ENCODE data around the gene ST7. TPM values are rescaled to one million over a fixed set of nuclear protein-coding genes. Genes with fewer than 3 reads are reported as not detected.

Gene ST7
- total and polyA plus RNA-seq, 2 donors (not counting 1 experiment from before 2014, with no cell fraction given) = 2.3 to 4.6 TPM

GRCh38 chr7:117117172-117117571, 163.9 kb downstream of the ST7 start:
- TF ChIP-seq CTCF (IDR thresholded peaks at IDR 0.05) = no peak
- TF ChIP-seq EZH2 (IDR thresholded peaks at IDR 0.05; ENCODE audit: borderline replicate concordance, insufficient read depth, low read depth, low read length, poor library complexity, severe bottlenecking) = no peak
- ATAC-seq (ENCODE audit: low read depth) (no peak), DNase-seq (no peak)
- WGBS (ENCODE audit: insufficient coverage) = 100% methylated on average over 2 of the region's 2 CpGs
- Histone ChIP-seq H3K36me3 (replicated peaks in 1 of 2; ENCODE audit: control extremely low read depth in 1 of 2, control insufficient read depth in 1 of 2, extremely low read depth in 1 of 2, insufficient read depth in 2 of 2, low read length in 1 of 2) (no peaks in the 10 kb centered on the region), H3K9ac (ENCODE audit: low read length) (no peak overlapping the region), H3K9me3 (ENCODE audit: control extremely low read depth in 1 of 3, control insufficient read depth in 2 of 3, insufficient read depth in 1 of 3, low read length in 2 of 3) (no peaks in the 10 kb centered on the region), H3K4me2 (replicated peaks; ENCODE audit: low read depth, low read length, poor library complexity, severe bottlenecking) (no peak overlapping the region), H3K27me3 (replicated peaks in 1 of 4; ENCODE audit: control extremely low read depth in 1 of 4, control insufficient read depth in 3 of 4, insufficient read depth in 4 of 4, low read length in 3 of 4) (no peaks in the 10 kb centered on the region), H4K20me1 (ENCODE audit: control insufficient read depth, insufficient read depth, low read length, poor library complexity, severe bottlenecking) (no peaks in the 10 kb centered on the region), H3K4me3 (ENCODE audit: control extremely low read depth in 1 of 5, extremely low read depth in 1 of 5, insufficient read depth in 1 of 5, low read depth in 2 of 5, low read length in 4 of 5) (no peak overlapping the region), H3K4me1 (ENCODE audit: control insufficient read depth in 2 of 2, insufficient read depth in 2 of 2, low read length in 2 of 2) (no peaks in the 10 kb centered on the region), H3K27ac (ENCODE audit: low read length in 2 of 2) (no peak overlapping the region), H2AFZ (ENCODE audit: insufficient read depth, low read depth, low read length, poor library complexity, severe bottlenecking) (no peak overlapping the region), H3K79me2 (ENCODE audit: control insufficient read depth, insufficient read depth, low read length) (no peaks in the 10 kb centered on the region)
- Mint-ChIP-seq H3K9me3 (ENCODE audit: insufficient read depth) (no peaks in the 10 kb centered on the region), H3K4me3 (no peak overlapping the region), H3K27ac (no peak overlapping the region), H3K27me3 (no peaks in the 10 kb centered on the region), H3K4me1 (no peaks in the 10 kb centered on the region)
- CTCF ChIA-PET = interaction anchor here (1.0 to 12.6 kb wide), 4 partner anchors 8 to 189 kb away, joined by 3 to 226 read pairs (median 5); no protein-coding TSS in a partner anchor
- intact Hi-C loops (cut with micrococcal nuclease) = no loop called here
- POLR2A ChIA-PET = no interaction called here

- Histone ChIP-seq H3K4me1 (ENCODE audit: control insufficient read depth in 2 of 2, insufficient read depth in 2 of 2, low read length in 2 of 2) (no peaks in the 10 kb centered on the region), H3K79me2 (ENCODE audit: control insufficient read depth, insufficient read depth, low read length) (no peaks in the 10 kb centered on the region), H3K4me2 (replicated peaks; ENCODE audit: low read depth, low read length, poor library complexity, severe bottlenecking) (no peak overlapping the region), H2AFZ (ENCODE audit: insufficient read depth, low read depth, low read length, poor library complexity, severe bottlenecking) (no peak overlapping the region), H3K9me3 (ENCODE audit: control extremely low read depth in 1 of 3, control insufficient read depth in 2 of 3, insufficient read depth in 1 of 3, low read length in 2 of 3) (no peaks in the 10 kb centered on the region), H3K9ac (ENCODE audit: low read length) (no peak overlapping the region), H4K20me1 (ENCODE audit: control insufficient read depth, insufficient read depth, low read length, poor library complexity, severe bottlenecking) (no peaks in the 10 kb centered on the region), H3K27ac (ENCODE audit: low read length in 2 of 2) (no peak overlapping the region), H3K36me3 (replicated peaks in 1 of 2; ENCODE audit: control extremely low read depth in 1 of 2, control insufficient read depth in 1 of 2, extremely low read depth in 1 of 2, insufficient read depth in 2 of 2, low read length in 1 of 2) (no peaks in the 10 kb centered on the region), H3K4me3 (ENCODE audit: control extremely low read depth in 1 of 5, extremely low read depth in 1 of 5, insufficient read depth in 1 of 5, low read depth in 2 of 5, low read length in 4 of 5) (no peak overlapping the region), H3K27me3 (replicated peaks in 1 of 4; ENCODE audit: control extremely low read depth in 1 of 4, control insufficient read depth in 3 of 4, insufficient read depth in 4 of 4, low read length in 3 of 4) (no peaks in the 10 kb centered on the region)
- H3K27ac Mint-ChIP-seq = no peak overlapping the region
- ChIA-PET CTCF (interaction anchor here (1.2 to 12.6 kb wide), 6 partner anchors 9 to 189 kb away, joined by 3 to 226 read pairs (median 10); no protein-coding TSS in a partner anchor), POLR2A (no interaction called here)
- ATAC-seq (ENCODE audit: low read depth) (no peak), DNase-seq (no peak)
- WGBS (ENCODE audit: insufficient coverage) = 100% methylated on average over 1 of the region's 4 CpGs
- no peaks in the 10 kb centered on the region for H3K4me1 Mint-ChIP-seq
- no peaks in the 10 kb centered on the region for H3K9me3 Mint-ChIP-seq (ENCODE audit: insufficient read depth)
- intact Hi-C loops (cut with micrococcal nuclease) = loop anchor here (1.0 to 2.0 kb wide), 3 partner anchors 130 to 188 kb away; no protein-coding TSS in a partner anchor
- H3K27me3 Mint-ChIP-seq = no peaks in the 10 kb centered on the region
- no peak overlapping the region for H3K4me3 Mint-ChIP-seq
- no peak for TF ChIP-seq CTCF (IDR thresholded peaks at IDR 0.05)
- TF ChIP-seq EZH2 (IDR thresholded peaks at IDR 0.05; ENCODE audit: borderline replicate concordance, insufficient read depth, low read depth, low read length, poor library complexity, severe bottlenecking) = no peak
Observed at GRCh38 chr7:117118579-117119180, 165.4 kb downstream of the ST7 start.
